GM11168 (cell line): ENCODE results near the gene GOLGA6L4.
"Not testable (repeated sequence)": the region's sequence is repeated elsewhere in the genome, so short reads cannot be mapped to it uniquely, and the experiment has no call there.

ENCODE experiments used
- in situ Hi-C: fragments of 300-500 bp; cut with MboI; formaldehyde crosslinking; loops from one replicate; pipeline ENCODE4 v1.12.0; 2022; ENCODE audit warnings: low sequenced_read_pairs; ENCODE audit not compliant: unreplicated experiment

Gene GOLGA6L4, protein sequence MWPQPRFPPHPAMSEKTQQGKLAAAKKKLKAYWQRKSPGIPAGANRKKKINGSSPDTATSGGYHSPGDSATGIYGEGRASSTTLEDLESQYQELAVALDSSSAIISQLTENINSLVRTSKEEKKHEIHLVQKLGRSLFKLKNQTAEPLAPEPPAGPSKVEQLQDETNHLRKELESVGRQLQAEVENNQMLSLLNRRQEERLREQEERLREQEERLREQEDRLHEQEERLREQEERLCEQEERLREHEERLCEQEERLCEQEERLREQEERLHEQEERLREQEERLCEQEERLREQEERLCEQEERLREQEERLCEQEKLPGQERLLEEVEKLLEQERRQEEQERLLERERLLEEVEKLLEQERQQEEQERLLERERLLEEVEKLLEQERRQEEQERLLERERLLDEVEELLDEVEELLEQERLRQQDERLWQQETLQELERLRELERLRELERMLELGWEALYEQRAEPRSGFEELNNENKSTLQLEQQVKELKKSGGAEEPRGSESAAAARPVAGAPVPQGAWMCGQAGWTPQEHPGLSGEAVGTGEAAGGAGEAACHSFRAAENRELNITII

DNA sequence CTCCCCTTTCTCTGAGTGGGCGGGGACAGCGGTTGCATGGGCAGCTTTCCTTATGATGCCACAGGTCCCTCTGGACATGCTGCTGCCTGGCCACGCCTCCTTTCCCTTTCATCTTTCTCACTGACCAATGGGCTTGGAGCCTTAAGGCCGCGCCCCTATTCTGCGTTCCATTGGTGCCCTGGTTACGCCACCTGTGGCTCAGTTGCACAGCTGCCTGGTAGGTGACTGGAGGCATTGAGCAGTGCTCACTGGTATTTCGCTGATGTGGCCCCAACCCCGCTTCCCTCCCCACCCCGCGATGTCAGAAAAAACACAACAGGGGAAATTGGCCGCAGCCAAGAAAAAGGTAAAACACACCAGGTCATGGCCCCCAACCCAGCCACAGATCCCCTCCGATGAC is at the start of gene GOLGA6L4:
GOLGA6L4 (plus strand) TSS at position 201 of the 400 bp plus-strand sequence; CDS start at position 263, 62 bp downstream.
- in situ Hi-C loops: not testable (repeated sequence)

DNA sequence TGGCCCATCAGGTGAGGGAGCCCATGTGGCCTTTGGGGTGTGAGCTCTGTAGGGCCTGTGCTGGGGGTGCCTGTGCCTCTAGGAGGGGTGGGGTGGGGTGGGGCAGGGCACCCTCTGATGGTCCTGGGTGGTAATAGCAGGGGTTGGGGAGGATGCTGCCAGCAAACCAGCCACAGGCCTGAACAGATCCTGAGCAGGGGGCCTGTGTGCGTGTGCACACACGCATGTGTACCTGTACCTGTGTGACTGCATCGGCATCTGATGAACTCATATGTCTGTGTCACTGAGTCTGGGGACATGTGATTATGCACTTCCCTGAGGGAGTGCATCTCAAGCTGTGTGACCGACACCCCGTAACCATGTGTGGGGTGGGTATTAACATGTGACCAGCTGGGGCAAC is 42.6 kb upstream of the GOLGA6L4 start:
- in situ Hi-C loops: loop anchor here (25.0 kb wide), 1 partner anchor 344 kb away; no protein-coding TSS in a partner anchor

DNA sequence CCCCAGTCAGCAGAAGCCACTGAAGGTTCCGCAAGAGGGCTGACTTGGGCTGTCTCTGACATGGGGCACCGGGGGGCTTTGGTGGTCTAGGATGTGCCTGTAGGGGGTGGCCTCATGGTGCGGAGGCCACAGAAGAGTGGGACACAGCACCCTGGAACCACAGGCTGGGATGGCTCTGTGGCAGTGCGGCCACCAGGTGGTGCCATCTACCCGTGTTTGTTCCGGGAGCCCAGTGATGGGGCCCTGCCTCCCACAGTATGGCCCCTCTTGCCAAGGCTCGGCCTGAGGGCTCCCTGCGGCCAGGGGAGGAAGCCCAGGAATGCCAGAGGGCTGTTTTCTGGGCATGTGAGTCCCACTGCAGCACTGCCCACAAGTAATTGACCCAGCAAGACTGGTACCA is 40.0 kb upstream of the GOLGA6L4 start:
- in situ Hi-C loops: loop anchor here (25.0 kb wide), 1 partner anchor 342 kb away; no protein-coding TSS in a partner anchor

DNA sequence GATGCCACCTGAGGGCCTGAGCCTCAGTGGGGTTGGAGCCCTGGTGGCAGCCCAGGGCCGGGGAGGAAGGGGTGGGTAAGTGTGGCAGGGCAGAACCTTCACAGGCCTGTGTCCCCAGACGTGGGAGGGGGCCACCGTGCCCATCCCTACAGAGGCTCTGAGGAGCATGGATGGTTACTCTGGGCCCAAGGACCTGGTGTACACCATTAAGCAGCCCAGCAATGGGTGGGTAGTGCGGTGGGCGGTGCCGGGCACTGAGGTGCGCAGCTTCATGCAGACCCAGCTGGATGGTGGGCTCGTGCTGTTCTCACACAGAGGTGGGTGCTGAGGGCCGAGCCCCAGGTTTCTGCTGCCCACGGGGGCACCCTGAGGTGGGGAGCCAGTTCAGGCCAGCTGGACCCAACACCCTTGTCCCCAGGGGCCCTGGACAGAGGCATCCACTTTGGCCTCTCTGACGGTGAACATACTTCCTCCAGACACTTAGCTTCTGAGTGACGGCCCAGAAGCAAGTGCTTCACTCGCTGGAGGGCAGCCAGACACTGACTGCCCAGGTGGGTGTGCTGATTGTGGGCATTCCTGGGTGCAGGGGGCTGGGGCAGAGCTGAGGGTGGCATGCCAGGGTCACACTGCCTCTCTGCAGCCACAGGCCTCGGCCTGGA is 38.9 kb upstream of the GOLGA6L4 start:
- in situ Hi-C loops: loop anchor here (25.0 kb wide), 1 partner anchor 341 kb away; no protein-coding TSS in a partner anchor

DNA sequence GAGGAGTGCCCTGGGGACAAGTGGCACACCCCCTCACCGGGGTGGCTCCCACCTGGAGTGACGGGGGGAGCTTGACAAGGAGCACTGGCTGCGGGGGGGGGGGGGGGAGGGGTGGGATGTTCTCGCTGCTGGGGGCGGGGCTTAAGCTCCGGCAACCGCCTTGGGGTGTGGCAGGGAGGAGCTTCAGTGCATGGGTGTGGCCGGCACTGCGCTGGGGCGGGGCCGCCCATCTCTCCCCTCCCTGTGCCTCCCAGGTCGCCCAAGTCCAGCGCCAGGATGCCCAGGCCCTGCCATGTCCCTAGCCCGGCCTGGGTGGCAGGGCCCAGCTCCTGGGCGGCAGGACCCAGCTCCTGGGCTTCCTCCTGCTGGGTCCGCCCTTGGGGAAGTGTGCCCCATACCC is 35.7 kb upstream of the GOLGA6L4 start:
- in situ Hi-C loops: loop anchor here (25.0 kb wide), 3 partner anchors 337 to 1713 kb away; no protein-coding TSS in a partner anchor

DNA sequence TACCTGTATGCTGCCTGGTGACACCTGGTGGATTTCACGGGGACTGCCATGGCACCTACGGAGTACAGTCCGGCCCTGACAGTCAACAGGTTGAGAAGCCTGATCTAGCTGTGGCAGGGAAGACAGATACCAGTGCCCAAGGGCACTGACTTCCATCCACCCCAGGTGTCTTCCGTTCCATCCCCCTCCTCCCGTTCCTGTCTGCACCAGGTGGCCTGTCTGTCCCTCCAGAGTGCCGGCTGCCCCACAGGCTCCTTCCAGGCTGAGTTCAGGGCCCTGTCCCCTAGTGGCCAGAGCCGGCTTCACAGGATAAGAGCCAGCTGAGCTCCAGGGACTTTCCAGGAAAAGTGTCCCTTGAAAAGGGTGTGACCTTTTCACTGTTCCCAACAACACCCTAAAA is 10.9 kb downstream of the GOLGA6L4 start:
- in situ Hi-C loops: not testable (repeated sequence)
